Omental fat pad (tissue), 4 donors: ENCODE measurements around the gene ZMYND11. TPM values are rescaled to one million over a fixed set of nuclear protein-coding genes. Genes with fewer than 3 reads are reported as not detected.

Experiments
- ATAC-seq: fragments of 150-250 bp; one replicate; pipeline ENCODE4 v1.9.1; 2016; ENCODE audit warnings: mild to moderate bottlenecking, moderate library complexity; ENCODE audit not compliant: low FRiP score
- DNase-seq: peaks from one replicate; pipeline ENCODE4 v3.0.0-alpha.2; 2019; ENCODE audit warnings: low spot score
- CTCF ChIP-seq, 3 donors: fragments of 450-650 bp; IDR thresholded peaks; one replicate each; pipeline ENCODE4 v1.5.1; 2016 to 2017; ENCODE audit warnings: antibody characterized with exemption in 3 of 3, mild to moderate bottlenecking in 3 of 3, moderate library complexity in 2 of 3
- total RNA-seq, 4 donors: library from RNA; depleted of rRNA; stranded (reverse); fragments of >200 nt; gene quantifications; one replicate each; pipeline ENCODE4 v1.1.0, GENCODE V29; 2016

The ZMYND11 gene
- total RNA-seq, 4 donors from 2014 or later = 59.5 to 69.8 (median 66.3) TPM

GRCh38 chr10:271201-271600, 135.9 kb downstream of the ZMYND11 start:
- ATAC-seq (no peak), DNase-seq (no peak)
- no peak for TF ChIP-seq CTCF (IDR thresholded peaks at IDR 0.05)

- no peak for TF ChIP-seq CTCF (IDR thresholded peaks at IDR 0.05)
- ATAC-seq (no peak), DNase-seq (no peak)
Observed at GRCh38 chr10:271722-272121, 136.5 kb downstream of the ZMYND11 start.

GRCh38 chr10:273088-273487, 137.8 kb downstream of the ZMYND11 start:
- DNase-seq (no peak), ATAC-seq (no peak)
- TF ChIP-seq CTCF (IDR thresholded peaks at IDR 0.05) = no peak

GRCh38 chr10:274866-275265, 139.6 kb downstream of the ZMYND11 start:
- DNase-seq (no peak), ATAC-seq (no peak)
- no peak for TF ChIP-seq CTCF (IDR thresholded peaks at IDR 0.05)

- TF ChIP-seq CTCF (IDR thresholded peaks at IDR 0.05) = no peak
- DNase-seq = no peak
Observed at GRCh38 chr10:275680-276079, 140.4 kb downstream of the ZMYND11 start.

GRCh38 chr10:277963-278362, 142.7 kb downstream of the ZMYND11 start:
- no peak for TF ChIP-seq CTCF (IDR thresholded peaks at IDR 0.05)
- ATAC-seq (no peak), DNase-seq (no peak)

More at GRCh38 chr10:275680-276079, 140.4 kb downstream of the ZMYND11 start:
- no peak for ATAC-seq

GRCh38 chr10:278707-279106, 143.5 kb downstream of the ZMYND11 start:
- TF ChIP-seq CTCF (IDR thresholded peaks at IDR 0.05) = no peak
- ATAC-seq = no peak
- no peak for DNase-seq
